HG02970 (cell line): Measurements from ENCODE around the gene C18orf54.
A peak's percentile ranks its signal among the peaks of the same experiment; 100 is the strongest.
"Not testable (repeated sequence)": the region's sequence is repeated elsewhere in the genome, so short reads cannot be mapped to it uniquely, and the experiment has no call there.

Experiments
- ATAC-seq: cut with Tn5 transposase; IDR thresholded peaks from one replicate; pipeline ENCODE4 v1.9.1; 2021; ENCODE audit warnings: mild to moderate bottlenecking, moderate library complexity, moderate number of reproducible peaks; ENCODE audit not compliant: unreplicated experiment, low FRiP score

C18orf54 gene

DNA sequence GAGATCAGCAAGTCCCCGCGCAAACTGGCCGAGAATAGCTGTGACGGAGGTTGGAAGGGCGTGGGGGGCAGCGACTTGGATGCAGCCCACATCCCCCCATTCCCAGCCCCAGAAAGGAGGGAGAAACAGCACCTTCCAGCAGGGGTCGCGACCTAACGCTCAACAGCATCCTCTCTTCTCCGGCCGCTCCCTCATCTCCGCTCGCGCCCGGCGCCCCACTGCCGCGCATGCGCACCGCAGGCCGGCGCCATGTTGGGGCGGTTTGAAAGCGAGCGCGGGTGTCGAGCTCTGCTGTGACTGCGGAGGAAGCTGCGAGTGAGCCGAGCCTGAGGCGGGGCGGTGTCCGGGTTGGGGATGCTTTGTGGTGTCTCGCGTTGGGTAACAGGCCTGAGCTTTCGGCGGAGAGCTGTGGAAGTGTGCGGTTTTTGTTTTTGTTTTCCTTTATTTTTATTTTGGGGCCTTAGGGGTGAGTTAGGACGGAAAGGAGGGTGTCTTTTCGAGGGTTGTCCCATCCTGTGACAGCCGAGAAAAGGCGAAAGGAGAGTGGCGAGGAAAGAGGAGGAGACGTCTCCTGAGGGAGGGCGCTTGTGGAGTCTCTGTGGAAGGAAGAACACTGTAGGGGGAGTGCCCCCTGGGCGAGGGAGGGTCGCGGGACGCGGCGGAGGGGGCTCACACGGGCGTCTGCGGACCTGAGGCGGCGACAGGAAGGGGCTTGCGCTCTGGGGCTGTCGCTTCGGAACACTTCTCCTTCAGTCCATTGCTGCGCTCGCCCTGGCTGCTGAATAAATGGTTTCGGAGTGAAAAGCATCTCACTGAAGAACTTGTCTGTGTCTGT lies at the start of gene C18orf54, which contains the start of gene STARD6:
TSS of gene C18orf54 (plus strand) at position 247 of the 835 bp plus-strand sequence. CDS start 2,667 bp downstream, outside the sequence.
TSS of gene STARD6 (minus strand) at position 199 of the 835 bp plus-strand sequence. CDS start 3,285 bp downstream, outside the sequence.
- ATAC-seq = peak; percentile 97

DNA sequence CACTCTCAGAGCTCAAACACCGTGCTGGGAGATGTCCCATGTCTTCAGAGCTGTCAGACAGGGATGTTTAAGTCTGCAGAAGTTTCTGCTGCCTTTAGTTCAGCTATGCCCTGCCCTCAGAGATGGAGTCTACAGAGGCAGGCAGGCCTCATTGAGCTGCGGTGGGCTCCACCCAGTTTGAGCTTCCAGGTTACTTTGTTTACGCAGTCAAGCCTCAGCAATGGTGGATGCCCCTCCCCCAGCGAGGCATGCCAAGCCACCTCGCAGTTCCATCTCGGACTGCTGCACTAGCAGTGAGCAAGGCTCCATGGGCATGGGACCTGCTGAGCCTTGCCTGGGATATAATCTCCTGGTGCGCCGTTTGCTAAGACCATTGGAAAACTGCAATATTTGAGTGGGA lies 48.1 kb upstream of the C18orf54 start:
- not testable (repeated sequence) for ATAC-seq

DNA sequence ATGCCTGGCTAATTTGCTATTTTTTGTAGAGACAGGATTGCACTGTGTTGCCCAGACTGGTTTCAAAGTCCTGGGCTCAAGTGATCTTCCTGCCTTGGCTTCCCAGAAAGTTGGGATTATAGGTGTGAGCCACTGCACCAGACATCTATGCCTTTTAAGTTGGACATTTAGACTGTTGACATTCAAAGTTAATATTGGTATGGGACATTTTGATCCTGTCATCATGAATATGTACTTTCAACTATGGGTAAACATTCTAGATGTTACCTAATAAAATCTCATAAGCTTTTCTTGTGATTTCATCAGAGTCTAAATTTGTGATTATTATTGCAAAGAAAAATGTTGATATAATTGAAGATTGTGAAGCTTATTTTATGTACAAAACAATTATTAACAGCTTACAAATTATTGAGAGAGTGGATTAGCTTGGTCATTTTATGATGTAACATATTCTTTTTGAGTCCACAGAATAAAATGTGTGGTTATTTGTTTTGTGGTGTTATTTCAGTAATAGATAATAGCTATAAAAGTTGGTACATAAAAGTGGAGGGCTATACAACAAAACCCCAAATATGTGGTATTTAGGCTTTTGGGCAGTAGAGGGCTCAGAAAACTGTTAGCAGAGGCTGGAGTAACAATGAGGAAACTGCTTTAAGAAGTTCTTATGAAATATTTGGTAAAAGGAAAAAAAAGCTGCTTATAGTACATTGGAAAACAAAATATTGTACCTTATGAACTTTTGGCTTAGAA lies 41.5 kb upstream of the C18orf54 start:
- no peak for ATAC-seq

DNA sequence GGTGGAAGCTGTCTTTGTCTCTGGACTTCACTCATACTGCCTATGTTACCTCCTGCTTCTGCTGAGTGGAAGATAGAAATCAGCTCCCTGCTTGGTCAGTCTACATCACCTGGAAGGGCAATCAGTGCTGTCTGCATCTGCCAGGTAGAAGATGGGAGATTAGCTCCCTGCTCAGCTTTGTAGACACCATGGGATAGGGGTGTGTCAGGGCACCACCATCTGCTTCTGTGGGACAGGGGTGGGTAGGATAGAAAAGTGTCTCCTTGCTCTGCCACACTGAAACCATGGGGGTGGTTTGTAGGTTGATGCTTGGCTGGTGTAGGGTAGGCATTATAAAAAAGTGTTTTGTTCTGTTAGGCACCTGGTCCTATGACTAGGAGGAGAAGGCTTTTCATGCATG lies 34.1 kb upstream of the C18orf54 start:
- no peak for ATAC-seq

DNA sequence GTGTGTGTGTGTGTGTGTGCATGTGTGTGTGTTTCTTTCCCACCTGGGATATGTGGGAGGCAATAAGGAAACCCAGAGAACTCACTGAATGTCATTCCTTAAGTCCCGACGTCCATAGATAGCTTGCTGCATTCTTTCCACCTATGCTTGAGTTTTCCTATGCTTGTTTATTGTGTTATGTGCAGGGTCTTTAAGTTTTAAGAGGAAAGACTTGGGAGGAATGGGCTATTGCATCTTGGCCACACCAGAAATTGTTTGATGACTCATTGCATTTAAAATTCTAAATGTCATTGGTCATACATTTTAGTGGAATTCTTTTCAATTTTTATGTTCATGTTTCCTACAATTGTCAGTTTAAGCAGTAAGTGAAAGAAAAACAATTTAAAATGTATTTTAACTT lies 33.7 kb upstream of the C18orf54 start:
- ATAC-seq = no peak

DNA sequence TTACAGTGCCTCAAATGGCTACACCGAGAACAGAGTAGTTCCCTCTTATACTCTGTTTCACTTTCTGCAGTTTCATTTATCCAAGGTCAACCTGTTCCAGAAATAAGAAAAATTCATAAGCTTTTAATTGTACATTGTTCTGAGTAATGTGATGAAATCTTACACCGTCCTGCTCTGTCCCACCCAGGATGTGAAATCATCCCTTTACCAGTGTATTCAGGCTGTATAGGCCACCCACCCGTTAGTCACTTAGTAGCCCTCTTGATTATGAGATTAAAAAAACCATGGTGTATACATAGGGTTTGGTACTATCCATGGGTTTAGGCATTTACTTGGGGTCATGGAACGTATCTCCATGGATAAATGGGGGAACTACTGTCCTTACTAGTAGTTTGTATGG lies 29.9 kb upstream of the C18orf54 start:
- no peak for ATAC-seq

DNA sequence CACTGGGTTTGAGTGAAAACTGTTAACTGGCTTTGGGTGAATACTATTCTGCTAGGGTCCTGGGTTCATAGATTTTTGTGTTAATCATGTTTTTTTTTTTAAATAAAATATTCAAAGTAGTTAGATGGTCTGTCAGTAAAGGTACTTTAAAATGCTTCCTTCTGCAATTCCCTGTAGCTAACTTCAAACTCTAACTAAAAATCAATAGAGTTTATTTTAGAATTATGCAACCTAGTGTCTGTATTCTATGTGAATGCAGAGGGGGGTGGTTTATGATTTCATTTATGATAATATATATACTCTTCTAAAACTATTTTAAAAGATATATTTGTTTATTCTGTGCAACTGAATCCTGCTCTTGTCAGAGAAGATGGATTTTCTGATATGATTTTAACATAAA lies 27.9 kb upstream of the C18orf54 start:
- ATAC-seq = no peak

DNA sequence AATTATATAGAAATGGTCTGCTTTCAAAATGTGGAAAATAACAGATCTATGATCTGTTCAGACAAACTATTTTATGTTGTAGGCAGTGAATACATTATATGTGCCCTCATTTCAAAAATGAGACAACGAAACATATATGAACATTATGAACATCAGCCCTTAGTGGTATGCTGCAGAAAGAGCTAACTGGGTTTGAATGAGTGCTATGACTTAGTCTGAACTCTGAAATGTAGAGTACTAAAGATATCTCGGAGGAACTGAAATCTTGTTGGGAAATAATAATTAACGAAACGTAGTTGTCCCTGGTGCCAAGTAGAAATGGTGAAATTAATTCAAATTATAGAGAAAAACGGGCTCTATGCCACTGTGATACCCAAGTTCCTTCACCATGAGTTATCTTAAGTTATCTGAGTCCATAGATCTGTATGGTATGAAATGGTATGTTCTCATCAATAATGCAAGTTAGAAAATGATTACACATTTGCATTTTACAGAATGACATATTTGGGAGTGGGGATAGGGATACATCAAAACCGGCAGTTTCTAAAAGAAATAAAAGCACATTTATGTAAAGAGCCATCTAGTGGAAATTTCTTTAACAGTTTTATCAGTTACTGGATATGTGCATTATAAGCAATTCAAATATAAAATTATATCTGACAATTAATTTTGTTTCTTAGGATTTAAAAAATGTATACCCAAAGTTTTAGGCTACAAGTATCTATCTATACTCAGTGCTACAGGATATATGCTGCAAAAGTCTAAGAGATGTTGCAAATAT lies 26.7 kb upstream of the C18orf54 start:
- ATAC-seq = no peak

DNA sequence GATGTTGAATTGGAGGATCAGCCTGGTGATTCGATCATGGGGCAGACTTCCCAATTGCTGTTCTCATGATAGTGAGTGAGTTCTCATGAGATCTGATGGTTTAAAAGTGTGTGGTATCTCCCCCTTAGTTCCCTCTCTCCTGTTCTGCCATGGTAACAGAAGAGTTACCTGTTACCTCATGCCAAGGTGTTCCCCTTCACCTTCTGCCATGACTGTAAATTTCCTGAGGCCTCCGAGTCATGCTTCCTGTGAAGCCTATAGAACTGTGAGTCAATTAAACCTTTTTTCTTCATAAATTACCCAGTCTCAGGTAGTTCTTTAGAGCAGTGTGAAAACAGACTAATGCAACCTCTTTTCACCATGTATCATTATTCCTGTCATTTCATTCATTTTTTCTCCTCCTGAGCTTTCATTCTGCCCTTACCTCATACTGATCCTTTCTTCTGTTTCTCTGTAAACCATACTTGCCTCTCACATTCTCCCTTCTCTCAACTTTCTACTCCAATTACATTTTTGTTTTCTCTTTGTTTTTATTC lies 22.0 kb upstream of the C18orf54 start:
- no peak for ATAC-seq

DNA sequence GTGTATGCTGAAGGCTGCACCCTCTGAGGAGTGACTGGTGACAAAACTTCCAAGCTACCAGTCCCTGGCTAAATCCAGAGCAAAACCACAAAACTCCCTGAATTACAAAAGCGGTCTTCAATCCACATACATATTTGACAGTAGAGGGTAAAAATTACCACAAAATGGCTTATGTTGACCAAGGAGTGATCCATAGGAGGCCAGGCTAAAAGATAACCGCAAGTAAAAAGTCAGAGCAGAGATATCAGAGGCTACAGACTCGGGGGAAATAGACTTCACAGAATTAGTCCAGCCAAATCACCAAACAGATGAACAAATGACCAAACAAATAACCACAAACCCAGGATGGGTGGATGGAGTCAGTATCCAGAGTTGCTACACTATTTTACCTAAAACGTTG lies 19.5 kb upstream of the C18orf54 start:
- ATAC-seq = no peak

DNA sequence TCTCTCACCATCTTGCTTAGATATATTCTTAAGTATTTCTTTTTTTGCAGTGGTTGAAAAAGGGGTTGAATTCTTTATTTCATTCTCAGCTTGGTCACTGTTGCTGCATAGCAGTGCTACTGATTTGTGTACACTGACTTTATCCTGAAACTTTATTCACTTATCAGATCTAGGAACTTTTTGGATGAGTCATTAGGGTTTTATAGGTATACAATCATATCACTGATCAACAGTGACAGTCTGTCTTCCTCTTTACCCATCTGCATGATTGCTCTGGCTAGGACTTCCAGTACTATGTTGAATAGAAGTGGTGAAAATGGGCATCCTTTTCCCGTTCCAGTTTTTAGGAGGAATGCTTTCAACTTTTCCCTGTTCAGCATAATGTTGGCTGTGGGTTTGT lies 6.5 kb upstream of the C18orf54 start:
- no peak for ATAC-seq

DNA sequence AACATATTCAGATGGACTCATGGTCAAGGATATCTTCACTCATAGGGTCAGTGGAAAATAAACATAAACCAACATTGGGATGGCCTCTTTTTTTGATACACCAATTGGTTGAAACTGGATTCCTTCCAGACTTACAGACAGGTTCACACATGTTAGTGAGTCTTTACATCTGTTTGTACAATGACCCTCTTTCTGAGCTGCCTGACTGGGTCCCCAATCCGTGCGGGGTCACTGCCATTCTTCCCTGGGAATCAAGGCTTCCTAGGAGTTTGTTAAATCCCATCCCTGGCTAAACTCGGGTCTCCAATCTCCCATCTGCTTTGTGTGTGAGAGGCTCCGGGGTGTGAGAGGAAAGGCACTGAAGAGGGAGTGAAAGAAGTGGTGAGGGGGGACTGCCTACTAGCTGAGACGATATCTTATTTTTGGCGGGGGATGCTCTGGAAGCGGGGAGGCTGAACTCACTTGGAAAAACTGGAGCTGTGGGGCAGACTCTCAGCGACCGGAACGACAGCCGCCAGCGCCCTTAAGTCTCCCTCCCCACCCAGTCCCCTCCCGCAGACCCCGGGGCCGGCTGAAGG lies 535 bp upstream of the C18orf54 start:
- no peak for ATAC-seq

DNA sequence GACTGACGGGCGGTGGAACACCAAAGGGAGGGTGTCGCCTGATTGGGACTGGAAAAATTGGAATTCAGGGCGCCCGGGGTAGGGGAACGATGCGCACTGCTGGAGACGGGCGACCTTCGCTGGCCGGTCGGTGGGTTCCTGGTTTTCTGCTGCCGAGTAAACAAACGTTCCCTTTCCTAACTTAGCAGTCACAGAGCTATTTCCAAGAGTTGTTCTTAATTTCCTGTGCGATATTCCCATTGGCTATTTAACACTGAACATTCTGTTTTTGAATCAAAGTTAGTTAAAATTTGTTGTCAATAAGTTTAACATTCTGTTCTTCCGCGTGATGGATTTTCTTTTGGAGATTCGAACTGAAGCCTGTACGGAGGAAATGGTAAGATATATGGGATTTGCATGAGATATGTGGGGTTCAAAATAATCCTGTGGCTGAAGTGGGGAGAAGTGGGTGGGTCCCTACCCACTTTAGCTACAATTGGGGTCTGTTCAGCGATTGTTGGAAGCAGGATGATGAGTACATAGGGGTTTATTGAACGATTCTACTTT lies 862 bp downstream of the C18orf54 start:
- ATAC-seq = peak; percentile 2

DNA sequence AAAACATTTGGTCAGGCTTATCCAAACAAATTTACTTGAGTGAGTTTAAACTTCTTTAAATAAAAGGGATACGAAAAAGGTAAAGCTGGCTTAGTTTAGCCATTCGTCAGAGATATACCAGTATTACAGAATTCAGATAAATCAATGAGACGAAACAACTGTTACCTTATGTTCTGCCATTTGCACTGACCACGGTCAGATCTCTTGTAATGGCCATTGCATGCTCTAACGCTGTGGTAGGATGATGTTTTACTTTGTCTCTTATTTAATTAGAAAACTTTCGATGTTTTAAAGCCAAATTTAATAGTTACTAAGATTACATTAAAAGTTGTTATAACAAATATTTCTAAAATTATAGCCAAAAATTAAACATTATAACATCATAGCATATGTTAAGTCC lies 1.5 kb downstream of the C18orf54 start:
- ATAC-seq = no peak

DNA sequence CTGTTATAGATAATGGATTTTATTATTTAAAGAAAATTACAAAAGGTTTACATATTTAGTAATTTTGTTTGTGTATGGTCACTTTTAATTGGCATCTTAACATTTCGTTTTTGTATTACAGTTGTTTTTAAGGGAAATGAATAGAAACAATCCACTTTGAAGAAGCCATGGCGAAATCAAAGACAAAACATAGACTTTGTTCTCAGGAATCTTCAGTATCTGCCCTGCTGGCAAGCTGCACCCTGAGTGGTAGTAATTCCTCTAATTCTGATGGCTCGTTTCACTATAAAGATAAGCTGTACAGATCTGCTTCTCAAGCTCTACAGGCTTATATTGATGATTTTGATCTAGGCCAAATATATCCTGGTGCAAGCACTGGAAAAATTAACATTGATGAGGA lies 2.7 kb downstream of the C18orf54 start:
- no peak for ATAC-seq

DNA sequence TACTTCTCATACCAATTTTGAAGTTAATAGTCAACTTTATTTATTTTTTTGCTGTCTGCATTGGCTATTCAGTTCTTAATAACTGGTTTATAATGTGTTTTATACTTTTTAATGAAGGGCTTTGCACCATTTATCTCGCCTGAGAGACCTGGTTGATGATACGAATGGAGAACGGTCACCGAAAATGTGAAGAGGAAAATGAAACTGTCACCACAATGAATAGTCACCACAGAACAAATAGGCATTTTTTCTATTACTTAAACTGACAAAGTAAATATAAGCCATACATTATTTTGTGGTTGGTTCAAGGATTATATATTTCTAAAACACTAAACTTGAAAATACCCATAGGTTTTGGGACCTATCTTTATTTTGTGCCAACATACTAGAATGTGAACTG lies 20.4 kb downstream of the C18orf54 start:
- no peak for ATAC-seq

DNA sequence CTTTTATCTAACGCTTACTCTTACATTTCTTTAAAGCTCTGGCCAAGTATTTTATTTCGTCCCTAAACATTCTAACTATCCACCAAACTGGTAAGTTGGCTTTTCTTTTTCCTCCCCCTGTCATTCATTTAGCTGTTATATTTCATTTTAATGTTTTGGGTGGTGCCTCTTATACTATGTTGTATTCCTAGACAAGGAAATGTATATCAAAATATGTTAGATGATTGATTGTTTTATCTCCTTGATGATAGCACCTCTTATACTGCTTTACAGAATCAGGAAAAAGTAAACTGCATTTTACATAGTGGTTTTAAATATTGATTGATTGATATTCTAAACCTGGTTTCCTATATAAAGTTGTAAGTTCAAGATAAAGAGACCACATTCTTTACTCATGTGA lies 23.9 kb downstream of the C18orf54 start:
- no peak for ATAC-seq

DNA sequence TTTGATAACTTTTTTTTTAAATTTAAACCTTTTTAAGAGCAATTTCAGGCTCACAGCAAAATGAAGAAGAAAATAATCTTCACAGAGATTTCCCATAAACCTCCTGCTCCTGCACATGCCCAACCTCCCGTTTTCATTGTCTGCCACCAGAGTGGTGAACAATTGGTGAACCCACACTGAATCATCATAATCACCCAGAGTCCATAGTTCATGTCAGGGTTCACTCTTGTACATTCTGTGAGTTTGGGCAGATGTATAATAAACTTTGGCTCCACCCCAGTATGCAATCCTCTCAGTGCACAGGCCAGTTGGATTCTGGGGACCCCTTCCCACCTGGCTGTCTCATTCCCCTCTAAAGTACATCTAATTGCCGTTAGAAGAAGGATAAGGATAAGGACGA lies 24.4 kb downstream of the C18orf54 start:
- no peak for ATAC-seq

DNA sequence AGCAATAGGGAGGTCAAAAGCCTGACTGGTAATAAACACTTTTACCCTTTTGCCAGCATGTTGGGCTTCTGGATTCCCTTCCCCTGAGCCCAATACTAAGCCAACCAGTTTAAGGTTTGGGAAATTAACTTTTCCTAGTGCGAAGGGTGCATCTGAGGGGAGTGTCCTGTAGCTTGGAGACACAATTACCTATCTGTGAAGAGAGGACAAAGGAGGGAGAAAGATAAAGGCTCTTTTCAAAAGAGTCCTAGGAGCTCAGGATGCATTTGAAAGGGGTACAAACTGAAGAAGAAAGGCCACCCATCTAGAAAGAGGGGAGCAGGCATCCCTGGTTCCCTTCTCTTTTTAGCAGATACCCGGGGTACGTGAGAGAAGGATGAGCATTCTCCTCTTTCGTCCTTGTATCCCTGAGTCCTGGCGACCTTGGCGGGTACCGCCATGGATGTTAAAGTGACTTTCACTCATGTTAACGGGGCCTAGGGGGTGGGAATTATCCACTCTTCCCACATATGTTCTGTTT lies 25.1 kb downstream of the C18orf54 start:
- no peak for ATAC-seq

DNA sequence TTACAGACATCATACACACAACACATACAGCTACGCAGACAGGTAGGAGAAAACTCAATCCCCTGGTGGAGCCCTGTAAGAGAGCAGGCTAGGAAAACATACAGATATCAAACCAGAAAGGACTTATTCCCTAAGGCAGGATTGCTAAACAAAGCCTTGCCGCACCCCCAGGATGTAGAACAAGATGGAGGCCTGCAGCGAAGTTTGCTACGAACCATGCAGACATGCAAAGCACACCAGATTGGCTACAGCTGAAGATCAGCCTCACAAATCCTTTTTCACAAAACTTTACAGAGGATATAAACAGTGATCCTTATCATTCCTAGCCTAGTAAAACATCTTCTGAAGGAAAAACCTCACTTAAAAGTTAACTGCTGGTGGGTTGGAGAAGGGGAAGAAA lies 28.3 kb downstream of the C18orf54 start:
- ATAC-seq = no peak
